IMR-90 (cell line): ENCODE data around the gene RAB3C. TPM values are rescaled to one million over a fixed set of nuclear protein-coding genes. Genes with fewer than 3 reads are reported as not detected.

Experiments used
- ATAC-seq: fragments of 200-7000 bp; cut with Tn5 transposase; 2 replicates; pipeline ENCODE4 v1.9.1; 2020; ENCODE audit warnings: low read depth, mild to moderate bottlenecking, moderate library complexity
- BruUV-seq: library from RNA; stranded (reverse); fragments of 400-500 nt; replicated peaks from 2 replicates; lab custom pipeline; 2021; lab: Mats Ljungman, UMichigan
- CTCF ChIA-PET: fragments of 300-600 bp; formaldehyde crosslinking; extraction: SDS; loops from one replicate; lab custom pipeline; 2021; ENCODE audit warnings: antibody characterized with exemption; lab: Yijun Ruan, JAX
- POLR2A ChIA-PET: fragments of 300-600 bp; sonication (Branson Sonifier 250); formaldehyde crosslinking; loops from one replicate; lab custom pipeline; 2022; ENCODE audit warnings: antibody characterized with exemption; ENCODE audit not compliant: unreplicated experiment; lab: Charles Lee
- DNase-seq: peaks from one replicate; pipeline ENCODE4 v3.0.0; 2013
- H2AFZ ChIP-seq: replicated peaks from 2 replicates; pipeline ENCODE3; 2013; ENCODE audit warnings: low read length, mild to moderate bottlenecking; ENCODE audit not compliant: poor library complexity
- H2AK5ac ChIP-seq: 2 replicates; pipeline ENCODE4 v1.6.1; 2013; ENCODE audit warnings: low read depth, low read length, inconsistent platforms
- H2AK9ac ChIP-seq: replicated peaks from 2 replicates; pipeline ENCODE3; 2013; ENCODE audit warnings: mild to moderate bottlenecking, low read depth, low read length, moderate library complexity; ENCODE audit not compliant: poor library complexity
- H2BK120ac ChIP-seq: 2 replicates; pipeline ENCODE4 v1.6.1; 2013; ENCODE audit warnings: low read depth, low read length, inconsistent platforms
- H2BK15ac ChIP-seq: 3 replicates; pipeline ENCODE4 v1.6.1; 2013; ENCODE audit warnings: low read depth, low read length, inconsistent platforms
- H2BK20ac ChIP-seq: 2 replicates; pipeline ENCODE4 v1.6.1; 2013; ENCODE audit warnings: low read depth, mild to moderate bottlenecking, inconsistent platforms, low read length, moderate library complexity
- H2BK5ac ChIP-seq: 2 replicates; pipeline ENCODE4 v1.6.1; 2013; ENCODE audit warnings: mild to moderate bottlenecking, low read depth, low read length, inconsistent platforms; ENCODE audit not compliant: poor library complexity, severe bottlenecking
- H3K14ac ChIP-seq: replicated peaks from 2 replicates; pipeline ENCODE4 v1.6.1; 2013; ENCODE audit warnings: low read depth, low read length, inconsistent platforms
- H3K18ac ChIP-seq: 2 replicates; pipeline ENCODE4 v1.6.1; 2013; ENCODE audit warnings: low read depth, low read length, control low read depth
- H3K23ac ChIP-seq: 2 replicates; pipeline ENCODE4 v1.6.1; 2013; ENCODE audit warnings: low read depth, low read length, inconsistent platforms
- H3K27ac ChIP-seq: 2 replicates; pipeline ENCODE4 v1.5.1; 2013; ENCODE audit warnings: mild to moderate bottlenecking, control low read depth, low read length; ENCODE audit not compliant: insufficient read depth
- H3K27me3 ChIP-seq: 2 replicates; pipeline ENCODE4 v1.6.1; 2013; ENCODE audit warnings: low read length; ENCODE audit not compliant: control insufficient read depth, insufficient read depth
- H3K36me3 ChIP-seq: 2 replicates; pipeline ENCODE4 v1.6.1; 2013; ENCODE audit warnings: low read length, mixed read lengths; ENCODE audit not compliant: control insufficient read depth, insufficient read depth
- H3K4ac ChIP-seq: 2 replicates; pipeline ENCODE4 v1.6.1; 2013; ENCODE audit warnings: low read depth, low read length, inconsistent platforms
- H3K4me1 ChIP-seq: 2 replicates; pipeline ENCODE4 v1.6.1; 2013; ENCODE audit warnings: low read length, mixed read lengths; ENCODE audit not compliant: control insufficient read depth, insufficient read depth
- H3K4me2 ChIP-seq: 2 replicates; pipeline ENCODE4 v1.6.1; 2013; ENCODE audit warnings: low read depth, mild to moderate bottlenecking, control low read depth, low read length, moderate library complexity
- H3K4me3 ChIP-seq: 2 replicates; pipeline ENCODE4 v1.5.1; 2013; ENCODE audit warnings: low read depth, mild to moderate bottlenecking, control low read depth, low read length, moderate library complexity; ENCODE audit not compliant: insufficient read depth
- H3K56ac ChIP-seq: 2 replicates; pipeline ENCODE4 v1.6.1; 2013; ENCODE audit warnings: low read length, inconsistent platforms; ENCODE audit not compliant: insufficient read depth; ENCODE audit errors: extremely low read depth
- H3K79me1 ChIP-seq, 2 experiments: 2 replicates each; pipeline ENCODE4 v1.6.1; 2013; ENCODE audit warnings: low read length in 2 of 2, inconsistent platforms in 1 of 2, low read depth in 1 of 2
- H3K9ac ChIP-seq: 2 replicates; pipeline ENCODE4 v1.6.1; 2013; ENCODE audit warnings: low read depth, low read length, control low read depth
- H3K9me1 ChIP-seq: 2 replicates; pipeline ENCODE4 v1.6.1; 2013; ENCODE audit warnings: low read length, inconsistent platforms; ENCODE audit not compliant: insufficient read depth
- H3K9me3 ChIP-seq: 2 replicates; pipeline ENCODE4 v1.6.1; 2013; ENCODE audit warnings: low read length; ENCODE audit not compliant: control insufficient read depth, insufficient read depth
- H4K20me1 ChIP-seq: 2 replicates; pipeline ENCODE4 v1.6.1; 2013; ENCODE audit warnings: low read length, inconsistent platforms; ENCODE audit not compliant: insufficient read depth
- H4K5ac ChIP-seq: 2 replicates; pipeline ENCODE4 v1.6.1; 2013; ENCODE audit warnings: mild to moderate bottlenecking, low read depth, low read length, control low read depth
- H4K8ac ChIP-seq, 2 experiments: 2 replicates each; pipeline ENCODE4 v1.6.1; 2013; ENCODE audit warnings: low read depth in 2 of 2, low read length in 2 of 2, control low read depth in 1 of 2, inconsistent platforms in 1 of 2
- H4K91ac ChIP-seq: 2 replicates; pipeline ENCODE4 v1.6.1; 2013; ENCODE audit warnings: low read depth, low read length, inconsistent platforms; ENCODE audit not compliant: insufficient read depth
- CHD1 ChIP-seq: IDR thresholded peaks from 2 replicates; pipeline ENCODE4 v1.6.1; 2012; ENCODE audit warnings: low read depth, low read length, improper control_type of control experiment
- ELK1 ChIP-seq: fragments of 150-350 bp; IDR thresholded peaks from 2 replicates; pipeline ENCODE4 v1.6.1; 2016; ENCODE audit warnings: low read depth, mild to moderate bottlenecking, low read length, moderate library complexity, borderline replicate concordance
- FOS ChIP-seq: fragments of 150-350 bp; IDR thresholded peaks from 2 replicates; pipeline ENCODE4 v1.6.1; 2016; ENCODE audit warnings: low read depth, low read length
- MAFK ChIP-seq: IDR thresholded peaks from 2 replicates; pipeline ENCODE4 v1.6.1; 2012; ENCODE audit warnings: low read depth, low read length, improper control_type of control experiment
- RAD21 ChIP-seq: IDR thresholded peaks from 2 replicates; pipeline ENCODE4 v1.6.1; 2012; ENCODE audit warnings: low read length, improper control_type of control experiment
- RCOR1 ChIP-seq: IDR thresholded peaks from 2 replicates; pipeline ENCODE4 v1.6.1; 2012; ENCODE audit warnings: mild to moderate bottlenecking, low read length, improper control_type of control experiment; ENCODE audit not compliant: insufficient replicate concordance
- SMC3 ChIP-seq: fragments of 150-350 bp; IDR thresholded peaks from 2 replicates; pipeline ENCODE4 v1.6.1; 2016; ENCODE audit warnings: low read depth, mild to moderate bottlenecking, antibody characterized with exemption, low read length, moderate library complexity
- WGBS, 2 experiments: methylation state at CpG; one replicate each; pipeline versions ENCODE4 v1.1.5 to v1.1.7; 2013; ENCODE audit warnings: missing lambda C conversion rate in 2 of 2; ENCODE audit not compliant: insufficient read length in 1 of 2; ENCODE audit errors: extremely low coverage in 2 of 2; 5-methylcytosine and 5-hydroxymethylcytosine counted together
- dilution Hi-C: fragments of 300-500 bp; cut with HindIII; formaldehyde crosslinking; loops from one replicate; pipeline ENCODE4 v1.14.3; 2018; ENCODE audit warnings: low sequenced_read_pairs; ENCODE audit not compliant: unreplicated experiment
- in situ Hi-C: fragments of 300-500 bp; cut with MboI; formaldehyde crosslinking; loops from 3 replicates; pipeline ENCODE4 v1.14.3; 2019; ENCODE audit warnings: low sequenced_read_pairs, inconsistent platforms, mixed read lengths
- intact Hi-C: fragments of 100-400 bp; cut with micrococcal nuclease; formaldehyde crosslinking; loops from 2 replicates; pipeline ENCODE4 v1.10.0; 2022
- polyA plus RNA-seq, 3 experiments: library from polyadenylated mRNA; depleted of rRNA; stranded (reverse); fragments of >200 nt; gene quantifications; 2 replicates each; pipeline ENCODE4 v1.2.3, GENCODE V29; 2012; ENCODE audit warnings: low replicate concordance in 1 of 3
- total RNA-seq: library from RNA; depleted of rRNA; stranded (reverse); fragments of >200 nt; gene quantifications from 2 replicates; pipeline ENCODE4 v1.2.3, GENCODE V29; 2012
- TF ChIP-seq, protein P1 (sequence below): fragments of 150-350 bp; IDR thresholded peaks from 2 replicates; pipeline ENCODE4 v1.6.1; 2017; ENCODE audit warnings: mild to moderate bottlenecking, antibody characterized with exemption, low read length, low read depth

RAB3C gene
- total and polyA plus RNA-seq, 2 of the 4 experiments (the other 2 are of a cell fraction): not detected

DNA sequence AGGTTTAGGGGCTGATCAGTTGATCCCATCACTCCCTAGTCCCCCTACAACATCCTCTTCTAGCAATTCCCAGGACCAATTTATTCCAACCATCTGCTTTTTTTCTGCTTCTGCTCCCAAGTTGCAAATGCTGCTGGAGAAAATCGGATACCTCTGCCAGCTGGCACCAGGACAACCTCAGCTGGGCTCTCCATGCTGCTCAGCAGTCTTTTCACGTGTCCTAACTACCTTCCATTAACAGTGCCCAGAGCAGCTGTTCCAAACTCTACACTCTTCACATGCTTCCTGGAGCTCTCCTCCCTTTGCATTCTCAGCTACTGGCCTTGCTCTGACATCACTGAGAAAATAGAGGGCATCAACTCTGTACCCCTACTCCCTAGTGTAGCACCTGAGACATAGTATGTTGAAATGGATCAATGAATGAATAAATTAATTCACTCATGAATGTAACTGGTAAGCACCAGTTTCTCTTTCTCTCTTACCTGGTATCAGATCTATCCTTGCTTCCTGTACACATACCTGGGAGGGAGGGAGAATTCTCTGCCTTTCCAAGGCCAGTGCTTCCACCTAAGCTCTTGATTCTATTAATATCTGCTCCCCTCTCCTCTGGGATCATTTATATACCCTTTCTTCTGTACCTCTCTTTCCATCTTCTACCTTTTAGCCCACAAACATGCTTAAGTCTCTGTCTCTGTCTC is 191.0 kb downstream of the RAB3C start:
- no peak overlapping the region for H3K56ac ChIP-seq
- H3K14ac ChIP-seq: no peak overlapping the region
- no peak overlapping the region for H4K91ac ChIP-seq
- no peak overlapping the region for H2AK9ac ChIP-seq
- H2BK15ac ChIP-seq: no peak overlapping the region
- TF ChIP-seq MAFK (no peak), SMC3 (no peak), RCOR1 (no peak), RAD21 (no peak), ELK1 (no peak), CHD1 (no peak), FOS (no peak)
- TF ChIP-seq, protein P1, sequence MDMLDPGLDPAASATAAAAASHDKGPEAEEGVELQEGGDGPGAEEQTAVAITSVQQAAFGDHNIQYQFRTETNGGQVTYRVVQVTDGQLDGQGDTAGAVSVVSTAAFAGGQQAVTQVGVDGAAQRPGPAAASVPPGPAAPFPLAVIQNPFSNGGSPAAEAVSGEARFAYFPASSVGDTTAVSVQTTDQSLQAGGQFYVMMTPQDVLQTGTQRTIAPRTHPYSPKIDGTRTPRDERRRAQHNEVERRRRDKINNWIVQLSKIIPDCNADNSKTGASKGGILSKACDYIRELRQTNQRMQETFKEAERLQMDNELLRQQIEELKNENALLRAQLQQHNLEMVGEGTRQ: no peak
- H3K18ac ChIP-seq: no peak overlapping the region
- no TSS peak for BruUV-seq
- ChIA-PET CTCF (no interaction called here), POLR2A (no interaction called here)
- H3K23ac ChIP-seq: no peak overlapping the region
- no peaks in the 10 kb centered on the region for H4K20me1 ChIP-seq
- no peak overlapping the region for H3K4me2 ChIP-seq
- no peaks in the 10 kb centered on the region for H3K36me3 ChIP-seq
- H2BK120ac ChIP-seq: no peak overlapping the region
- no peak overlapping the region for H3K9ac ChIP-seq
- H2BK20ac ChIP-seq: no peak overlapping the region
- no peak overlapping the region for H3K4me3 ChIP-seq
- in situ Hi-C loops: no loop called here
- dilution Hi-C loops: no loop called here
- DNase-seq: no peak
- no peaks in the 10 kb centered on the region for H3K9me1 ChIP-seq
- H2BK5ac ChIP-seq: no peak overlapping the region
- H3K27me3 ChIP-seq: no peaks in the 10 kb centered on the region; the same call in 1 of the 2 replicates
- H3K79me1 ChIP-seq: no peaks in the 10 kb centered on the region
- no peak overlapping the region for H2AK5ac ChIP-seq
- H3K9me3 ChIP-seq: no peaks in the 10 kb centered on the region
- WGBS, 2 experiments: 0% methylated on average over 1 of the region's 2 CpGs; no CpG with 5 or more reads in 1 of the 2 experiments
- H3K27ac ChIP-seq: no peak overlapping the region
- H4K8ac ChIP-seq: no peak overlapping the region
- intact Hi-C loops: loop anchor here (5.0 kb wide), 1 partner anchor 48 kb away; no protein-coding TSS in a partner anchor
- no peak overlapping the region for H3K4ac ChIP-seq
- no peaks in the 10 kb centered on the region for H3K4me1 ChIP-seq
- no peak for ATAC-seq
- no peak overlapping the region for H2AFZ ChIP-seq
- no peak overlapping the region for H4K5ac ChIP-seq
